HG02610 (cell line): Measurements from ENCODE around the gene ESR1.

ENCODE experiments used
- ATAC-seq: cut with Tn5 transposase; IDR thresholded peaks from one replicate; pipeline ENCODE4 v1.9.1; 2021; ENCODE audit warnings: mild to moderate bottlenecking, moderate library complexity; ENCODE audit not compliant: unreplicated experiment

ESR1 gene

DNA sequence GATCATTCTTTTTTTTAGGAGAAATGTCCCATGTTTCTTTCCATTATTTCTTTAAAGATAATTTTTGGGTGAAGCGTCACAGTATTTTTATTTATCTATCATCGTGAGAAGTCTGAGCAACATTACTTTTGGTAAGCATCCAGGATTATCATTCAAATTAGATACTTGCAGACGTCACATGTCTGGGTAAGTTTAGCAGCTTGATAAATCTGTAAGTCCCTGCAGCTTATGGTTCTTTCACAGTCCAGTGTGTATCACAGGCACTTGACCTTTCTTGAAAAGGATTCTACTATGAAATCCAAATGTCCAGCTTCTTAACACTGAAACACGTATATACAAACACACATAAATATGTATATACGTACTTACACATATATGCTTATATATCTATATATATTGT is 359.4 kb downstream of the ESR1 start:
- ATAC-seq, result no peak

DNA sequence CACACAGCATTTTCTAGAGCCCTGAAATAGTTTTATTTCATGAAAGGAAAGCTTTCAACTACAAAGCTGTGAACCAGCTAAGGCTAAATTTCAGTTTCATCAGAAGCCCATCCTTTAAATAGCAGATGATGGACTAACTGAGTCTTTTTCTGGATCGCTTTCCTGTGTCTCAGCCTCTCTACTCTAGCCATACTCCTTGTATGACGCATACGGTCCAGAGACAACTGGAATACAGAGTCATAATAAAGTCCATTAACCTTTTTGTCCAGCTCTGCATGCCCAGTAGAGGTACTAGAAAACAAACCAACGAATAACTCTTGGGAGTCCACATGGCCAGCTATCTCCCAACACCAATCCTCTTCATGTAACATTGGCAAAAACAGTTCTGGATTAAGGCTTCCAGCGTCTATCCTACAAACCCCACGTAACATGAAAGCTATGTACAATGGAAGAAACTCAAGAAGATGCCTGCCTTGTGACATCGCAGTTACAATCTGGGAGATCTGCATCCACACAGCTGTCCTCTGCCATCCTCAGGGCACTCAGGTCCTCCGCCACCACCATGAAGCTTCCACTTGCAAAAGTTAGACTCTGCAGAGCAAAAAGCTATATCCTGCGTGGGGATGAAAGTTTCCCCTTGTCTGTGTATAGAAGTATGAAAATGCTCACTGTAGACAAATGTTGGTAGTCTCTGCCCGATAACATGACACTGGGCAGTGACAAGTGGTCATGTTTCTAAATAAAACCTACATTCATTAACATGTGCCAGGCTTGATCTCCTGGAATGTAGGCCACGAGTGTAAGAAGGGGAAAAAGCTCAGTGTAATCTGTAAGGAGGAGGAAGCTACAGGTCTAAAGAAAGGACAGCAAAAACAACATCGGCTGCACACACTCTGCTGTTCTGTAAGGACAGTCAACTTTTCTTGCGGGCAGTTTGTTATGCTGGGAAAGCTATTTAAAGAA is 360.4 kb downstream of the ESR1 start:
- ATAC-seq, result no peak

DNA sequence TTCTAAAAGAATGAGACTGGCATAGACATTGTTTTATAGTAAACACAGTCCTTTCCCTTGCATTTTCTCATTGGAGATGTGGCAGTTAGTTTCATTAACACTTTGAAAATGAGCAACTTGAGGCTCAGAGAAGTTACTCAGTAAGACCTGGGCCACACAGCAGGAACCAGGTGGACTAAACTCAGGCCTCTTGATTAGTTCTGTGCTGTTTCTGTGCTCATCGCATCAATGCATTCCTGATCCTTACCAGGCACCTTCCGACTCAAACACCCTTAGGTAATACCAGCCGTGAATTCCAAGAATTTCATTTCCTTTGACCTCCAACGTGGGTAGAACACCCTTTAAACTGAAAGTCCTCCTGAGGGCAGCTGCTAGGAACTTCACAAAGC is 362.8 kb downstream of the ESR1 start:
- ATAC-seq, result no peak

DNA sequence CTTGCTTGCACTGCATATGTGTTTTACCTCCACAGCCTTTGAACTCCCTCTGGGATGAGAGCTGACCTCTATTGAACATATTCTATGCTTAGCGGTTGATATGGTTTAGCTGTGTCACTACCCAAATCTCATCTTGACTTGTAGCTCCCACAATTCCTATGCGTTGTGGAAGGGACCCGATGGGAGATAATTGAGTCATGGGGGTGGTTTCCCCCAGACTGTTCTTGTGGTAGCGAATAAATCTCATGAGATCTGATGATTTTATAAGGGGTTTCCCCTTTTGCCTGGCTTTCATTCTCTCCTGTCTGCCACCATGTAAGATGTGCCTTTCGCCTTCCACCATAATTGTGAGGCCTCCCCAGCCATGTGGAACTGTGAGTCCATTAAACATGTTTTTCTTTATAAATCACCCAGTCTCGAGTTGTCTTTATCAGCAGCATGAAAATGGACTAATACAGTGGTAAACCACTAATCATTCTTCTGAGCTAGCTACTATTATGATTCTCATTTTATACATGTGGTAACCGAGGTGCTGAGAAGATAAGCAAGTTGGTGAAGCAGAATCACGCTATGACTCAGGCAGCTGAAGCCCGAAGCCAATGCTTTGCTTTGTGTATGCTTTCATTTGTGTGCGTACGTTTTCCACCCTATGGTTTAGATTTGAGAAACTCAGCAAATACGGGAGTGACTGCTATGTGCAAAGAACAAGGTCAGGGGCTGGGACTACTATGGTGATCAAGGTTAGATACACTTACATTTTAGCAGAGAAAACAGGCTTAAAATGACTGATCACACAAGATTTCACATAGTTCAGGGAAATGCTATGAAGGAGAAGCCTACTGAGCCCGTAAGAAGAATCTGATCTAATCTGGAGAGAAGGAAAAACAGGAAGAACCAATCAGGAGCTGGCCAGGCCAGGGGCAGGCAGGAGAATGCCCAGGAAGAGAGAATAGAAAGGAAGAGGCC is 363.5 kb downstream of the ESR1 start:
- ATAC-seq, result peak; percentile 95

DNA sequence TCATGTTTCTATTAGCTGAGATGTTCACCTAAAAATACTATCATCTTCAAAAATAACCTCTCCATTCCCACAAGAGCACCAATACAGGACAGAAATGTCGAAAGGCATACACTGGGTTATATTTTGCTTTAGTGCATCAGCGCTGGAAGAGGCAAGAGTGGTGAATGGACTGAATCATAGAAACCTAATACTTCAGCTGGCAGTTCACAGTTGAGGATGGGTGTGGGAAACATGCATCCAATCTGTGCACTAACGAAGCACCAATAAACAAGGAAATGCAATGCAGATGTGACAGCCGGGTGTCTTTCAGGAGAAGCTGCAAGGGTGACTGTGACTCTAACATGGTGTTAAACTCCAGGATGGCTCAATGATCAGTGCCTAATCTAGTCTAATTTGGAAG is 365.8 kb downstream of the ESR1 start:
- no peak for ATAC-seq

DNA sequence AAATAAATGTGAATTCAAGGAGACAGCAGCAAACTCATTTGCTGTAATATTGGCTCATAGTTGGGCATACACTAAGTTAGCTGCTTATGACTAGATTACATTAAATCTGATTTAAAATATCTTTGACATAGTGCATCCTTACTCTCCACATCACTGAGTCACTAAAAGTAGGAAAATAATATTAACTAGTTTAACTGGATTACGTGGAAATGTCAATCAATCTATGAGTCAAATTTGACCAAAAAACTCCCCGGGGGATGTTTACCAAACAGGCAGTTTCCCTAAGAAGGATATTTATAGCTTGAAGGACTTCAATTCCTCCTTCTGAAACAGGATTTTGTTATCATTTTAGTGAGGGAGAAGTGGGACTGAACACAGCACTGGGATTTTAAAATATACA is 366.5 kb downstream of the ESR1 start:
- no peak for ATAC-seq

DNA sequence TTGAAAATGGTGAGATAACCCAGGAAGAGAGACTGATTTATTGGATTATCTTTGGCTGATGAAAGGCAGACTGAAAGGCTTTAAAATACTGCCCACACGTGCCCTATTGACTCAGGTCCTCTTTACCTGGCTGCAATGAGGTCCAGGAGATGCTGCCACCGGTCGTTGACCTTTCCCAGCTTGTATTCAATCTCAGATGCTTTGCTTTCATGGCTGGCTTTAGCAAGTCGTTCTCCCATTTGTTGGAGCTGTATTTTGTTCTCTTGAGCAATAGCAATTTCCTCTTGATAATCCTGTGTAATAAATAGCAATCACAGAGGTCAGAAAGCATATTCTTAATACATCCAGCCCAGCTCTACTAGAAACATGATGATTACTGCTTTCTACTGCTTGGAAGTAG is 368.8 kb downstream of the ESR1 start:
- no peak for ATAC-seq
